Effector memory CD8-positive, alpha-beta T cell (primary cell): ENCODE results near the gene RUVBL1.

Experiments used
- ATAC-seq: fragments of 150-1000 bp; cut with Tn5 transposase; replicated peaks from 2 replicates; pipeline ENCODE4 v1.10.0; 2021; ENCODE audit warnings: mild to moderate bottlenecking, moderate library complexity
- DNase-seq, 3 experiments: peaks; one replicate each; pipeline ENCODE4 v3.0.0; 2021
- H3K27ac Mint-ChIP-seq, 2 donors: one replicate each; pipeline ENCODE4 v1.8.0; 2022; ENCODE audit warnings: mild to moderate bottlenecking in 2 of 2, mixed read lengths in 2 of 2, moderate library complexity in 2 of 2
- H3K27me3 Mint-ChIP-seq, 2 donors: one replicate each; pipeline ENCODE4 v1.8.0; 2022; ENCODE audit warnings: mixed read lengths in 2 of 2
- H3K36me3 Mint-ChIP-seq: one replicate; pipeline ENCODE4 v1.8.0; 2022; ENCODE audit warnings: mild to moderate bottlenecking, moderate library complexity, mixed read lengths; ENCODE audit not compliant: insufficient read depth
- H3K4me1 Mint-ChIP-seq, 2 donors: one replicate each; pipeline ENCODE4 v1.8.0; 2022; ENCODE audit warnings: low read depth in 2 of 2, mixed read lengths in 2 of 2
- H3K4me3 Mint-ChIP-seq, 2 donors: one replicate each; pipeline ENCODE4 v1.8.0; 2022; ENCODE audit warnings: mild to moderate bottlenecking in 2 of 2, mixed read lengths in 2 of 2, moderate library complexity in 2 of 2
- H3K9me3 Mint-ChIP-seq, 2 donors: one replicate each; pipeline ENCODE4 v1.8.0; 2022; ENCODE audit warnings: mixed read lengths in 2 of 2

RUVBL1 gene

GRCh38 chr3:128040660-128041059 lies 83.0 kb downstream of the RUVBL1 start:
- Mint-ChIP-seq H3K36me3 (no peaks in the 10 kb centered on the region), H3K4me3 (no peak overlapping the region), H3K9me3 (no peaks in the 10 kb centered on the region), H3K27ac (no peak overlapping the region), H3K27me3 (peaks cover 1 to 4% of the 10 kb centered on the region in 2 donors), H3K4me1 (no peaks in the 10 kb centered on the region)
- ATAC-seq: no peak
- no peak for DNase-seq

- no peaks in the 10 kb centered on the region for H3K4me1 Mint-ChIP-seq
- H3K27me3 Mint-ChIP-seq: peaks cover under 1 to 4% of the 10 kb centered on the region in 2 donors
- ATAC-seq (no peak), DNase-seq (no peak)
- no peaks in the 10 kb centered on the region for H3K9me3 Mint-ChIP-seq
- no peak overlapping the region for H3K27ac Mint-ChIP-seq
- no peaks in the 10 kb centered on the region for H3K36me3 Mint-ChIP-seq
- no peak overlapping the region for H3K4me3 Mint-ChIP-seq
These were observed 83.6 kb downstream of the RUVBL1 start for GRCh38 chr3:128040041-128040440.

GRCh38 chr3:128036119-128036518 lies 87.5 kb downstream of the RUVBL1 start:
- Mint-ChIP-seq H3K4me3 (no peak overlapping the region), H3K36me3 (no peaks in the 10 kb centered on the region), H3K27ac (no peak overlapping the region), H3K9me3 (no peaks in the 10 kb centered on the region), H3K27me3 (peaks cover 19 to 28% of the 10 kb centered on the region in 2 donors), H3K4me1 (no peaks in the 10 kb centered on the region)
- ATAC-seq (no peak), DNase-seq (no peak)

- no peak for ATAC-seq
These were observed 90.5 kb downstream of the RUVBL1 start for GRCh38 chr3:128033102-128033501.

More at GRCh38 chr3:128033102-128033501, 90.5 kb downstream of the RUVBL1 start:
- Mint-ChIP-seq H3K27me3 (peaks cover 27 to 31% of the 10 kb centered on the region in 2 donors), H3K4me1 (no peaks in the 10 kb centered on the region), H3K36me3 (no peaks in the 10 kb centered on the region), H3K9me3 (no peaks in the 10 kb centered on the region), H3K4me3 (no peak overlapping the region), H3K27ac (no peak overlapping the region)
- no peak for DNase-seq
